CD4-positive, alpha-beta memory T cell (primary cell): ENCODE results near the gene TSEN54. TPM values are rescaled to one million over a fixed set of nuclear protein-coding genes. Genes with fewer than 3 reads are reported as not detected.

Source experiments
- CTCF ChIA-PET: fragments of 350-600 bp; sonication (Branson Sonifier 250); formaldehyde crosslinking; loops from one replicate; lab custom pipeline; 2021; ENCODE audit warnings: inconsistent platforms; ENCODE audit not compliant: partially characterized antibody; lab: Charles Lee
- POLR2A ChIA-PET: fragments of 350-600 bp; sonication (Branson Sonifier 250); formaldehyde crosslinking; loops from one replicate; lab custom pipeline; 2021; ENCODE audit not compliant: partially characterized antibody; lab: Charles Lee
- DNase-seq, 5 donors: peaks; one replicate each; pipeline versions ENCODE4 v3.0.0 to v3.0.0-alpha.2; 2020 to 2022; ENCODE audit warnings: mixed read lengths in 1 of 5
- H3K27ac ChIP-seq: one replicate; pipeline ENCODE4 v1.7.0; 2013; ENCODE audit warnings: low read depth, low read length
- H3K27me3 ChIP-seq: 2 replicates; pipeline ENCODE4 v1.7.0; 2013; ENCODE audit warnings: mild to moderate bottlenecking, low read length, moderate library complexity; ENCODE audit not compliant: insufficient read depth
- H3K36me3 ChIP-seq: 2 replicates; pipeline ENCODE4 v1.7.0; 2013; ENCODE audit warnings: mild to moderate bottlenecking, low read length, moderate library complexity; ENCODE audit not compliant: insufficient read depth
- H3K4me1 ChIP-seq: 2 replicates; pipeline ENCODE4 v1.7.0; 2013; ENCODE audit warnings: mild to moderate bottlenecking, low read length, moderate library complexity; ENCODE audit not compliant: insufficient read depth
- H3K4me3 ChIP-seq, 2 donors: one replicate each; pipeline ENCODE4 v1.7.0; 2013; ENCODE audit warnings: low read length in 2 of 2, mild to moderate bottlenecking in 1 of 2
- H3K9me3 ChIP-seq, 2 donors: one replicate each; pipeline ENCODE4 v1.7.0; 2013; ENCODE audit warnings: low read length in 2 of 2, control low read depth in 1 of 2; ENCODE audit not compliant: control insufficient read depth in 1 of 2
- H3K27ac Mint-ChIP-seq, 7 donors: one replicate each; pipeline ENCODE4 v1.8.0; 2020 to 2021; ENCODE audit warnings: mixed read lengths in 7 of 7, mild to moderate bottlenecking in 6 of 7, inconsistent platforms in 3 of 7, moderate library complexity in 3 of 7
- H3K27me3 Mint-ChIP-seq, 2 donors: one replicate each; pipeline ENCODE4 v1.8.0; 2020 to 2021; ENCODE audit warnings: mixed read lengths in 2 of 2
- H3K36me3 Mint-ChIP-seq, 2 donors: one replicate each; pipeline ENCODE4 v1.8.0; 2020 to 2021; ENCODE audit warnings: mixed read lengths in 2 of 2, inconsistent platforms in 1 of 2, mild to moderate bottlenecking in 1 of 2
- H3K4me1 Mint-ChIP-seq, 4 donors: one replicate each; pipeline ENCODE4 v1.8.0; 2020 to 2021; ENCODE audit warnings: mixed read lengths in 4 of 4, mild to moderate bottlenecking in 1 of 4
- H3K4me3 Mint-ChIP-seq, 8 donors: one replicate each; pipeline ENCODE4 v1.8.0; 2020 to 2021; ENCODE audit warnings: mixed read lengths in 8 of 8, mild to moderate bottlenecking in 7 of 8, moderate library complexity in 6 of 8, inconsistent platforms in 3 of 8
- H3K9me3 Mint-ChIP-seq, 8 donors: one replicate each; pipeline ENCODE4 v1.8.0; 2020 to 2021; ENCODE audit warnings: mixed read lengths in 8 of 8, mild to moderate bottlenecking in 5 of 8, inconsistent platforms in 3 of 8, moderate library complexity in 1 of 8
- intact Hi-C: fragments of 100-400 bp; cut with micrococcal nuclease; formaldehyde crosslinking; loops from one replicate; pipeline ENCODE4 v1.15.1; 2023
- polyA plus RNA-seq, 2 donors: library from polyadenylated mRNA; unstranded; fragments of 300-500 nt; fragmentation: Illumina TruSeq; gene quantifications; one replicate each; pipeline ENCODE4 v1.2.3, GENCODE V29; 2021
- total RNA-seq, 2 experiments: library from RNA; stranded (reverse); gene quantifications; one replicate each; pipeline ENCODE4 v1.2.3, GENCODE V29; 2021

TSEN54 gene
- total and polyA plus RNA-seq, 4 experiments from 2014 or later = 45.7 to 110 (median 64.8) TPM

GRCh38 chr17:75504347-75505151 is 11.8 kb upstream of the TSEN54 start:
- no peaks in the 10 kb centered on the region for H3K4me1 Mint-ChIP-seq
- no peaks in the 10 kb centered on the region for H3K27me3 ChIP-seq
- H3K36me3 ChIP-seq = no peaks in the 10 kb centered on the region
- H3K27ac Mint-ChIP-seq = no peak overlapping the region
- H3K9me3 ChIP-seq = no peaks in the 10 kb centered on the region
- no peak overlapping the region for H3K4me3 Mint-ChIP-seq
- ChIA-PET CTCF (interaction anchor here (0.6 to 1.8 kb wide), 7 partner anchors 15 to 289 kb away, joined by 3 to 5 read pairs (median 3); partner anchors contain the start of genes LLGL2 and TMEM94), POLR2A (interaction anchor here (1.1 kb wide), 1 partner anchor 12 kb away, joined by 5 read pairs; the partner anchor contains the start of gene TSEN54)
- H3K27me3 Mint-ChIP-seq = no peaks in the 10 kb centered on the region
- no peaks in the 10 kb centered on the region for H3K4me1 ChIP-seq
- no peak overlapping the region for H3K27ac ChIP-seq
- peaks cover 0 to 5% of the 10 kb centered on the region in 2 donors for H3K36me3 Mint-ChIP-seq
- H3K9me3 Mint-ChIP-seq = no peaks in the 10 kb centered on the region
- no peak overlapping the region for H3K4me3 ChIP-seq
- peak in 4 of 5 donors; percentile 23 to 34 (median 30) for DNase-seq
- intact Hi-C loops = loop anchor here (1.0 kb wide), 1 partner anchor 21 kb away; the partner anchor contains the start of gene LLGL2

- Mint-ChIP-seq H3K9me3 (no peaks in the 10 kb centered on the region), H3K27ac (no peak overlapping the region), H3K36me3 (no peaks in the 10 kb centered on the region), H3K27me3 (no peaks in the 10 kb centered on the region), H3K4me3 (no peak overlapping the region), H3K4me1 (no peaks in the 10 kb centered on the region)
- H3K27ac ChIP-seq = no peak overlapping the region
- no peaks in the 10 kb centered on the region for H3K36me3 ChIP-seq
- no peak overlapping the region for H3K4me3 ChIP-seq
- ChIA-PET CTCF (interaction anchor here (0.7 to 1.8 kb wide), 6 partner anchors 15 to 244 kb away, joined by 3 to 5 read pairs (median 3); partner anchors contain the start of genes LLGL2 and TMEM94), POLR2A (interaction anchor here (1.1 kb wide), 1 partner anchor 11 kb away, joined by 5 read pairs; the partner anchor contains the start of gene TSEN54)
- intact Hi-C loops = no loop called here
- H3K4me1 ChIP-seq = no peaks in the 10 kb centered on the region
- DNase-seq = no peak
- H3K9me3 ChIP-seq = no peaks in the 10 kb centered on the region
- no peaks in the 10 kb centered on the region for H3K27me3 ChIP-seq
Observed at GRCh38 chr17:75505152-75505409, 11.2 kb upstream of the TSEN54 start.

- intact Hi-C loops = no loop called here
- H3K36me3 ChIP-seq = no peaks in the 10 kb centered on the region
- CTCF ChIA-PET = interaction anchor here (0.7 to 1.8 kb wide), 5 partner anchors 18 to 244 kb away, joined by 3 to 5 read pairs (median 3); partner anchors contain the start of genes LLGL2 and TMEM94
Observed at GRCh38 chr17:75505640-75506039, 10.7 kb upstream of the TSEN54 start.

GRCh38 chr17:75506134-75506533 is 10.2 kb upstream of the TSEN54 start:
- Histone ChIP-seq H3K4me3 (no peak overlapping the region), H3K27me3 (no peaks in the 10 kb centered on the region), H3K4me1 (no peaks in the 10 kb centered on the region), H3K9me3 (no peaks in the 10 kb centered on the region), H3K36me3 (no peaks in the 10 kb centered on the region), H3K27ac (no peak overlapping the region)
- Mint-ChIP-seq H3K27ac (no peak overlapping the region), H3K4me1 (no peaks in the 10 kb centered on the region), H3K36me3 (no peaks in the 10 kb centered on the region), H3K4me3 (no peak overlapping the region), H3K9me3 (no peaks in the 10 kb centered on the region), H3K27me3 (no peaks in the 10 kb centered on the region)
- intact Hi-C loops = no loop called here
- POLR2A ChIA-PET = interaction anchor here (0.8 kb wide), 1 partner anchor 50 kb away, joined by 3 read pairs; the partner anchor contains the start of gene TMEM94
- CTCF ChIA-PET = interaction anchor here (1.8 kb wide), 1 partner anchor 50 kb away, joined by 5 read pairs; the partner anchor contains the start of gene TMEM94
- DNase-seq = no peak

More at GRCh38 chr17:75505640-75506039, 10.7 kb upstream of the TSEN54 start:
- H3K4me1 ChIP-seq = no peaks in the 10 kb centered on the region
- no peaks in the 10 kb centered on the region for H3K27me3 Mint-ChIP-seq
- POLR2A ChIA-PET = interaction anchor here (0.8 kb wide), 1 partner anchor 49 kb away, joined by 3 read pairs; the partner anchor contains the start of gene TMEM94
- no peaks in the 10 kb centered on the region for H3K36me3 Mint-ChIP-seq
- H3K27ac ChIP-seq = no peak overlapping the region
- H3K4me3 Mint-ChIP-seq = no peak overlapping the region
- no peaks in the 10 kb centered on the region for H3K9me3 Mint-ChIP-seq
- H3K4me3 ChIP-seq = no peak overlapping the region
- DNase-seq = no peak
- H3K27ac Mint-ChIP-seq = no peak overlapping the region
- no peaks in the 10 kb centered on the region for H3K27me3 ChIP-seq
- no peaks in the 10 kb centered on the region for H3K4me1 Mint-ChIP-seq
- H3K9me3 ChIP-seq = no peaks in the 10 kb centered on the region

GRCh38 chr17:75506888-75507287 is 9.4 kb upstream of the TSEN54 start:
- no peak overlapping the region for H3K4me3 Mint-ChIP-seq
- Histone ChIP-seq H3K9me3 (no peaks in the 10 kb centered on the region), H3K27ac (no peak overlapping the region), H3K27me3 (no peaks in the 10 kb centered on the region), H3K4me3 (no peak overlapping the region), H3K36me3 (no peaks in the 10 kb centered on the region), H3K4me1 (no peaks in the 10 kb centered on the region)
- H3K27ac Mint-ChIP-seq = peak overlapping the region in 1 of 7 donors; percentile 72
- no peak for DNase-seq
- intact Hi-C loops = no loop called here
- POLR2A ChIA-PET = no interaction called here
- no peaks in the 10 kb centered on the region for H3K36me3 Mint-ChIP-seq
- no peaks in the 10 kb centered on the region for H3K27me3 Mint-ChIP-seq
- no peaks in the 10 kb centered on the region for H3K9me3 Mint-ChIP-seq
- no peaks in the 10 kb centered on the region for H3K4me1 Mint-ChIP-seq
- CTCF ChIA-PET = no interaction called here

GRCh38 chr17:75507733-75508719 is 8.3 kb upstream of the TSEN54 start:
- no peak overlapping the region for H3K4me3 Mint-ChIP-seq
- no peak overlapping the region for H3K27ac ChIP-seq
- H3K36me3 ChIP-seq = no peaks in the 10 kb centered on the region
- POLR2A ChIA-PET = no interaction called here
- H3K9me3 ChIP-seq = no peaks in the 10 kb centered on the region
- no peak for DNase-seq
- no peaks in the 10 kb centered on the region for H3K27me3 Mint-ChIP-seq
- no peaks in the 10 kb centered on the region for H3K36me3 Mint-ChIP-seq
- no peak overlapping the region for H3K4me3 ChIP-seq
- CTCF ChIA-PET = interaction anchor here (1.5 kb wide), 1 partner anchor 75 kb away, joined by 4 read pairs; no protein-coding TSS in a partner anchor
- H3K9me3 Mint-ChIP-seq = no peaks in the 10 kb centered on the region
- no peaks in the 10 kb centered on the region for H3K4me1 ChIP-seq
- intact Hi-C loops = no loop called here
- H3K27ac Mint-ChIP-seq = no peak overlapping the region
- no peaks in the 10 kb centered on the region for H3K4me1 Mint-ChIP-seq
- no peaks in the 10 kb centered on the region for H3K27me3 ChIP-seq
